Measurements from ENCODE around the gene GRIA3.
"Not testable (repeated sequence)": the region's sequence is repeated elsewhere in the genome, so short reads cannot be mapped to it uniquely, and the experiment has no call there.

GRIA3 gene

DNA sequence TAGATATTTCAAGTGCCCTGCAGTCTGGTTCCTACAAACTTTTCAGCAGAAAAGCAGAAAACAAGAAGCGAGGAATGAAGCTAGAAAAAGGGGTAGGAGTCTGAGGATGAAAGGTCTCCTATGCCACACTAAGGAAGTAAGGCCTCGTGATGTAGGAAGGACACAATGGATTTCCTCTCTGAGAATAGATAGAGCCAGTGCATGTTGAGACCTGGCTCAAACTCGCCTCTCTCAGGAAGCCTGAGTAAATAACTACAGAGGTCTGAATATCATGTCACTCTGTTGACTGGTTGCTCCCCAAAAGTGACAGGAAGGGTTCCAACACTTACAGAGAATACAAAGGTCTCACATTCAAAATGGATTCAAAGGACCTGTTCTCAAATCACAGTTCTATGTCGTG is 93.3 kb downstream of the GRIA3 start:
- no peak for DNase-seq

DNA sequence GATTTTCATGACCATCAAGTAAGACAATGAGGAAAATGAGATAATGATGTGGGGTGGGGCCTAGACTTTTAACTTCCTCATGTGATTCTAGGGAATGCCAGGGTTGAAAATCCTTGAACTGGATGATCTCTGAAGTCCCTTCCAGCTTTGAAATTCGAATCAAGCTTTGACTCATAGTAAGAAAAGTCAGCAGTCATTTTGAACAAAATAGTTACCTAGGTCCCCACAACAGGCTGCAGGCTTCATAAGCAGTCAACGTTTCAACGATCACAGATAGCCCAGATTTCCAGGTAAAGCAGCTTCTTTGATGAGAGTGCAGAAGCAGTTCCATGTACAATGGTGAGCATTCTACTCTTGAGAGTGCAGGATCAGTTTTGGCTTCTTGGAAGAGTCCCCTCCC is 93.7 kb downstream of the GRIA3 start:
- DNase-seq, result no peak

DNA sequence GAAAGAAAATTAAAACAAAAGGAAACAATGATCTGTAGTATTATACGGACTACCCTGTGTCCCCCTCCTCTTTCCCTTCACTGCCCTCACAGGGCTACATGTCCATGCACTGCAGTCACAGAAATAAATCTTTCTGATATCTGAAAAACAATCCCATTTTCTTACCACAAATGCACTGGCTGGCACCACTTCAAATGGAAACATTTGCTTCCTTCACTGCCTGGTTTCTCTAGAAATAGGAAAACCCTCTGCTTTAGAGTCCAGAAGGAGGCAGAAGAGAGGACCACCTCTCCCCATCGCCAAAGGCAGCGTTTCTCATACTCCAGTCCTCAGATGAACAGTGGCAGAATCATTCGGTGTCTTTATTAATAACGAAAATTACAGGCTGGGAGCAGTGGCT is 98.2 kb downstream of the GRIA3 start:
- no peak for DNase-seq

DNA sequence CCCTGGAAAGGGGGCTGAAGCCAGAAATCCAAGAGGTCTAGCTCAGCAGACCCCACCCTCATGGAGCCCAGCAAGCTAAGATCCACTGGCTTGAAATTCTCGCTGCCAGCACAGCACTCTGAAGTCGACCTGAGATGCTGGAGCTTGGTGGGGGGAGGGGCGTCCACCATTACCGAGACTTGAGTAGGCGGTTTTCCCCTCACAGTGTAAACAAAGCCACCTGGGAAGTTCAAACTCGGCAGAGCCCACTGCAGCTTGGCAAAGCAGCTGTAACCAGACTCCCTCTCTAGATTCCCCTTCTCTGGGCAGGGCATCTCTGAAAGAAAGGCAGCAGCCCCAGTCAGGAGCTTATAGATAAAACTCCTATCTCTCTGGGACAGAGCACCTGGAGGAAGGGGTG is 99.3 kb downstream of the GRIA3 start:
- not testable (repeated sequence) for DNase-seq

GRCh38 chrX:123291623-123292022 is 107.5 kb downstream of the GRIA3 start:
- no peak for DNase-seq

- DNase-seq, result no peak
Observed at GRCh38 chrX:123298026-123298425, 113.9 kb downstream of the GRIA3 start.

GRCh38 chrX:123303429-123303828 is 119.4 kb downstream of the GRIA3 start:
- no peak for DNase-seq

- DNase-seq, result peak in 1 of 14 donors; percentile 0
Observed at GRCh38 chrX:123308658-123309057, 124.6 kb downstream of the GRIA3 start.

DNA sequence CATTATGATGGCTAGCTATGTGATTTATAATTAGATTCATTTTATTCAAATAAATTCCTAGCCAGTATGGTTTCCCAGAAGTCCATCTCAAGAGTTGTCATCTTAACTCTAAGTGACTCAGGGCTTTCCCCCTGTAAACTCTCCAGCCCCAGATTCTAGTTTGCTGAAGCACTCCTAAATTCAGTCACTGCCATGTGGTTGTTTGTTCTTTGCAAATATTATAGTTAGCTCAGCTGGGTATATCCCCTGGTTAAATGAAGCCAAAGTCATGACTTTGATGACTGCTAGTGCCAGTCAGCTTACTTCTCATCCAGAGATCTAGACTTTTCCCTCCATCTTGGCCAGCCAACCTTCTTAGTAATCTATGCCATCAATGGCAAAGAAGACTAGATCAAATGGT is 126.0 kb downstream of the GRIA3 start:
- DNase-seq, result no peak

- no peak for DNase-seq
Observed at GRCh38 chrX:123311486-123311885, 127.4 kb downstream of the GRIA3 start.

GRCh38 chrX:123313486-123313885 is 129.4 kb downstream of the GRIA3 start:
- DNase-seq, result no peak

DNA sequence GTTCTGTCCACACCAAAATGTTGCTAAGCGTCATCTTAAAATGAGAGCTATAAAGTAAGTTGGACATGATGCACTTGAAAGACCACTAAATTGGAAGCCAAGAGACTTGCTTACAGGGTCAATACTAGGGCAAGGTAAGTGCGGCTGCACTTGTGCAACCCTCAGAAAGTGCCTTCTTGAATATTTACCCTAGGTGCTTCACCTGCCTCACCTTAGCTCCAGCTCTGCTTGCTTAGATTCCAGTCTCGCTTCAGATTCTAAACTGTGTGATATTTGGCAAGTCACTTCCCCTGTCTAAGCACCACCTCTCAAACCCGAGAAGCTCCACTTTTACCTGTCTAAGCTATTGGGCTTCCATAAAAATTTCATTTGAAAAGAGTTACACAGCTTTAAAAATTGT is 136.5 kb downstream of the GRIA3 start:
- no peak for DNase-seq

DNA sequence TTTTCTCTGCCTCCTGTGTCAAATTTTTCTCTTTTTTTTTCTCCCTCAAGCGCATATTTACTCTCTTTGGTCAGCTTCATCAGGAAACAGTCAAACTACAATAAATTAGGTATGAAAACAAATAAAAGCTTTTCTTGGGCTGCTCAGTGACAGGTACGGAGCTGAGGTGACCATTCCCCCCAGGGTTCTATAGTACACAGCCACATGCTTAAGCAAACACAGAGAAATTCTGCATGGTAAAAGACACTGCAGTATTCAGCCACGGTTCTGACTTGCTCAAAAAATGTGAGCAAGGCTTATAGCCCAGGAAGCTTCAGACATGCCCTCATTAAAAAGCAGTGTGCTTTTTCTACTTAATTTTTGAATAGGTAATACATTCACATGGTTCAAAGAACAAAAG is 138.5 kb downstream of the GRIA3 start:
- DNase-seq, result no peak

DNA sequence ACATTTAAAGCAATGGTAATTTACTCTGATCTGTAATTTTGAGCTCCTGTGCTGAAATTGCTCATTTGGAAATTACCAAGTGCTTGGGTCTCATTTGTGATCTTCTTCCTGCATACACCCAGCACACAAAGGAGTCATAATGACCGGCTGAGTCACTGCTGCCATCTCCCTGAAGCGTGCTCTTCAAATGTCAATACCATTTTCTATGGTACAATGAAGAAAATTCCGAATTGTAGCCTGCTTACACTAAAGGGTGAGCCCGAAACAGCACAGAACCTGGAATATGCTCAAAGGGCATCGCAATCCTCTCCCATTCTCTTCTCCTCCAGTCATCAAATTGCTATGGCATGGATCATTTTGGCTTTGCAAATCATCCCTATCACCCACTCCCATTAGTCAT is 140.5 kb downstream of the GRIA3 start:
- no peak for DNase-seq

GRCh38 chrX:123330229-123330942 is 146.3 kb downstream of the GRIA3 start:
- DNase-seq, result no peak

DNA sequence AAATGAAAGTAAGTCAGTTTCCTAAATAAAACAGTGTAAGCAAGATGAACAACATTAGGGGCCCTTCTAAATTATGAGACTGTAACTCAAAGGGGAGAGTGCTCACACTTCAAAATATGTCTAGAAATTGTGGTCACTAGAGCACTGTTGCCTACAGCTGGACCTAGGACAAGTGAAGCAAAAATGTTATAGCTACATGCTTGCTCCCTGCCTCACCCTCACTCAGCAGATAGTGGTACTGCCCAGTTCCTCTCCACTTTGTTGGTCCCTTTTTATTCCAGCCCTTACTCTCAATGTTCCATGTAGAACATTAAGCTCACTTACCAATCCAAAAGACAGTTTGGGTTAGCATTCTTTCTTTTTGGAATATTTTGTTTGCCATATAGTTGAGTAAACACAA is 147.3 kb downstream of the GRIA3 start:
- DNase-seq, result no peak

DNA sequence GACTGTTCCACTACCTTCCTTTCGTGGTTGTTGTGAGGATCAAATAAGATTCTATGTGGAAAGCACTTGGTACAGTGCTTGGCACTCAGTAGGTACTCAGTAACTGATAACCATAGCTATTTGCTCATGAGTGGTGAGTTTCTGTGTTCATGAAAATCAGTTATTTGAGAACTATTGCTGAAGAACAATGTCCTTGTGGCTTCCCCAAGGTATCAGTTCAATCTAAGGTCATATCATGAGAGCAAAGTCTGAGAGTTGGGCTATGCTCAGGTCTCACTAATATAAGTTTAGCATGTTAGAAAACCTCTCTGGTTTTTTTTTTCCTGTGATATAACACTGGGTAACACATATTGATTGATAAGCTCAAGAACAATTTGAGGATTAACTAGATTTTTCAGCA is 147.8 kb downstream of the GRIA3 start:
- DNase-seq, result no peak

DNA sequence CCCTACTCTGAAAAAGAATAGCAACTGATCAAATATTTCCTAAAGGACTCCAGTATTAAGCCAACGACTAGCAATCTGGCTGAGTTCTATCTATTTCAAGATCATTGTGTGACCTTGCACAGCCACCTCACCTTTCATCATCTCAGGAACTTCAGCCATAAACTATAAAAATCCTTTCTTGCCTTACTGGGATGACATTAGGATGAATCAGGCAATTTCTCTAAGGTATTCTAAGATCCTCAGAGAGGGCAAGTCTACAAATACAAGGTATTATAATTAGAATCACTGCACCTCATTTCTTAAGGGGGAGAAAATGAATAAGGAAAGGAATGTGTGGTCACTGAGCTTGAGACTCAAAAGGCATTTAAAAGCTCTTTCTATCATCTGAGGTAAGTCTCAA is 152.6 kb downstream of the GRIA3 start:
- DNase-seq, result no peak

DNA sequence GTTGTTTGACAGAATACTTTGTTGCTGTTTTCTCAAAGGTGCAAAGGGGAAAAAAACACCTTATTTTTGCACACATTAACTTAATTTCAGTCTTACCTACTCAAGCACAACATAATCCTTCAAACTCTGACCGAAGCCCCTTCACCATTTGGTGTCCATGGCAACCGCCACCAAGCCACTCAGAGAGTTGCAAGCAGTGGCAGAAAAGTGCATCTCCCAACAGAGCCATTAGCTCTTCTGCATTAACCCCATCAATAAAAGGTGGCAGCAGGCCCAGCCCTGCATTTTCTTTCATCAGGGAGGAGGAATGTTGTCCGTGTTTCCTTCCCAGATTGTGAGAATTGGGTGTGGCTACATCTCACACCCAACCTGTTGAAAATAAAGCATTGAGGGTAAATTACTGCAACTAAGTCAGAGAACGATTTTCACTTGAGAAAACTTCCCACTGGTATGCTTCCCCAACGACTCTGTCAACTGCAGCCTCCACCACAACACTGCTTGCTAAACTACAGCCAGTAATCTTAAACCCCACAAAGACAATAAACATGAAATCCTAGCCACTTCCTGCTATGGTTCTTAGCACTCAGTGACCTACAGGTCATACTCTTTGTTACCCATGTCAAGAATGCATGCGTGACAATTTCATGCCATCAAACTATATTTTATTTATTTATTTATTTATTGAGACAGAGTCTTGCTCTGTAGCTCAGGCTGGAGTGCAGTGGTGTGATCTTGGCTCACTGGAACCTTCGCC is 154.0 kb downstream of the GRIA3 start:
- no peak for DNase-seq

DNA sequence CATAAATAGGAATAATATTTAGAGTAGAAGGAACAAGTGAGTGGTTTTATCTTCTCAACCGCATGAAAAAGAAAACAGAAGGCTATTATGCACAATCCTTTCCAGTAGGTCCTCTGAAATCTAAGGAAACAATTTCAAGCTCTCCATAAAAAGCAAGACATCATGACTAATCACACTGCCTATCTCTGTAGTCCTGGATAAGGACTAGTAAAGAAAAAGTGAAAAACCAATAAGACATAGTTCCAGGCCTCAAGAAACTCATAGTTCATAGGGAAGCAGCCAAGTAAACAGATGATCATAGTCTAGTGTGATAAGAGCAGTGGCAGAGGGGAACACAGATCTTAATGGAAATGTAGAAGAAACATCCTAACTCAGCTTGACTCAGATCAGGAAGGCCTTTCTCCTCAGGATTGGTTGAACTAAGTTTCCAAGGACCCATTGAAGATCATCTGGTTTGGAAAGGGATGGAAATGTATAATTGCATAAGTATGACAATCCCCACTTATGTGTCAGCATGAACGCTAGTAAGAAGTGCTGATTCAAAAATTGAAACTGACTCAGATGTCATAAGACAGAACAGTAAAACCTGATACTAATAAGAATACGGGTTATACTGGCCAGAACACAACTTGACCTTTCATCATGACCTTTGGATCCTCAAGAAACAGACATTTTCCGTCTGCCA is 155.3 kb downstream of the GRIA3 start:
- DNase-seq, result no peak

DNA sequence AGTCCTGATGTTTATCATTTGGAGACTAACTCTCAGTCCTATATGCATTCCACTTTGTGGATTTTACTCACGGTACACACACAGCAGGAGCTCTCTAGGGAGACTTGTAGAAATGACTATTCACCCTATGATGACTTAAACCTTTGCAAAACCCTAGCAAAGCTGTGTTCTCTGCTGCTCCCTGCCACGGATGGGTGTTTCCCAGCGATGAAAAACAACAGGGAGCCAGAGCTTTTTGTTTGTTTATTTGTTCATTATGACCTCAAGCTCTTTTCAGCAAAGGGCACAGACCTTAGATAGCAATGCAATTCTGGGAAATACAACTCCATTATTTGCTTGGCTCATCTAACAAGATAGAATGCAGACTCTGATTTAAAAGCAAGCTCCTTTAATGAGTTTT is 156.6 kb downstream of the GRIA3 start:
- no peak for DNase-seq

GRCh38 chrX:123348468-123348867 is 164.4 kb downstream of the GRIA3 start:
- DNase-seq, result no peak

- no peak for DNase-seq
Observed at GRCh38 chrX:123350226-123350625, 166.1 kb downstream of the GRIA3 start.

GRCh38 chrX:123357941-123358340 is 173.9 kb downstream of the GRIA3 start:
- no peak for DNase-seq

All from C1 segment of cervical spinal cord (tissue), 14 donors.